Cerebellar nuclear complex (tissue), 1 donor: Measurements from ENCODE around the gene TXNDC2.
"Not testable (repeated sequence)": the region's sequence is repeated elsewhere in the genome, so short reads cannot be mapped to it uniquely, and the experiment has no call there.

Source experiments
- DNase-seq, 2 experiments: peaks; one replicate each; lab custom pipeline; 2025; lab: John Stamatoyannopoulos, UW

The TXNDC2 gene

GRCh38 chr18:9885170-9886004, at the start of gene TXNDC2:
TSS of gene TXNDC2 (plus strand) at chr18:9885973. CDS start at chr18:9886681, 708 bp downstream.
- no peak for DNase-seq

DNA sequence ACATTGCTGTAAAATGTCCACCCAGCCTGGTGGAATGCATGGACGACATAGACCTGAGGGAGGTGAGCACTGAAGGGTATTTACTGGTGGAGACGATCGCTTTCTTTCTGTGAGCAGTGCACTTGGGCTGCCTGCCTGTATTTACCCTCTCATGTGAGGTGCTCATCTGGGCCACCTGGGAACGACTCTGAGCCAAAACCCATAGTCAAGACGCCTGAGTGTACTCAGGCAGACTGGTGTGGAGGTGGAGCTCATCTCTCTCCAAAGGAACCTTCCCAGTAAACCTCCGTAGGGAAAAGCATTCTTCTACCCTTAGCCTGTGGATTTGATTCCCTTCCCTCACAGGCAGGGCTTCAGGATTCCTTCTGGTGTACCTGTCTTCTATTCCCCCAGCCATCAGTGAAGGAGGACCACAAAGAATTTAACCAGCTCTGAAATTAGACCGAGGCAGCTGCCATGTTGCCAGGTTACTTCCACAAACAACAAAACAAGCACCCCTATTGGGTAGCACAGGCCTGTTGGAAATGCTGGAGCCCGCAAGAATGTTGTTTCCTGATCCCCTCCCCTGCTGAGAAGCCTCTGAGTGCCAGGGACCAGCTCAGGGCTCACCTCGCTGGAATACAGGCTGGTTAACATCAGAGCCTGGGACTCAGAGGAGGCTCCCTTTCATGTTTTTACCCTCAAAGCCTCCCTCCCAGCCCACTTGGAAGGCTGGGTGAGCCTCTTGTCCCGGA, 47.5 kb upstream of the TXNDC2 start:
- DNase-seq, result no peak

DNA sequence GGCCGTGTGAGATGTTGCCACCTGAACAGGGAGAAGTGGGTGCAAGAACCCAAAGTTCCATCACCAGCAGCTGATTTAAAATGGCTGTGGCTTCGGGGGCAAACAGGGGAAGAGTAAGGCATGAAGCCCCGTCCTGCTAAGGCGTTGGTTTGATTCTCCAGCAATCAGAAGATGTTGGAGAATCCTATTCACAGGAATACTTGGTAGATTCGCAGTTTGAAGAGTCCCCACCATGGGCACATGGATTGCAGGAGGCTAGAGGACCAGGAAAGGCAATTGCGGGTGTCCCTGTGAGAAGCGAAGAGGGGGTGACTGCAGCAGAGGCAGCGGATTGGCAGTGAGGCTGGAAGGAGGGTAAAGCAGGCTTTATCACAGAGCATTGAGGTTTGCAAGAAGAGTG, 46.6 kb upstream of the TXNDC2 start:
- no peak for DNase-seq

DNA sequence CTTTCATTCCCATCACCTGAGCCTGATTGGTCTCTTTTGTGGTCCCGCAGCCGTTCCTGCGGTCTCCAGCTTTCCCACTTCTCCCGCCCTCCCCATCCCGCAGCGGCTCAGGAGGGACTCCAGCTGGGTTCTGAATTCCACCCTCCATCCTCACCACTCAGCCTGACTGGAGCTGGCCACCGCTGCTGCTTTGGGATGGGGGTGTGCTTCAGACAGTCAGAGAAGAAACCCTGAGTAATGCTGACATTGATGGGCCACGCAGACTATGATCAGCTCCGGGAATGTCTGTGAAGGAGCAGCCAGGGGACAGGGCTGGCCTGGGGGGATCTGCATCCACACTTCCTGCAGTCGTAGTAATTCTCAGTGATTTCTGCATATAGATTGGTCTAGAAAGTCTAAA, 45.9 kb upstream of the TXNDC2 start:
- no peak for DNase-seq

DNA sequence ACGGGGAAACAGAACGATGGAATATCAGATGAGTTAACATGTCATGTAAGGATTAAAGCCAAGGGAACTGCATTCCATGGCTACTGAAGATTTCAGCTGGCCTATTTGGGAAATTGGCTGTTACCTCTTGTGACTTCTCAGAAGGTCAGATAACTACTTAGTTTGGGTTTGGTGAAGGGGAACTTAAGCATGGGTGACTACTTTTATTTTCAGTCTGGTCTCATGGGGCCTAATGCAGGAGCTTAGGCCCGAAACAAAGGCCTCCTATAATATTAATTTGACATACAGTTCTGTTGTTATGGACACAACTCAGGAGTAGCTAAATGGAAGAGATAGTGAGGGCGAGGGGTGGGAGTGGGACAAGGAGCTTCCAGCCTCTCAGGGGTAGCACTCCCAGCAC, 44.0 kb upstream of the TXNDC2 start:
- no peak for DNase-seq

DNA sequence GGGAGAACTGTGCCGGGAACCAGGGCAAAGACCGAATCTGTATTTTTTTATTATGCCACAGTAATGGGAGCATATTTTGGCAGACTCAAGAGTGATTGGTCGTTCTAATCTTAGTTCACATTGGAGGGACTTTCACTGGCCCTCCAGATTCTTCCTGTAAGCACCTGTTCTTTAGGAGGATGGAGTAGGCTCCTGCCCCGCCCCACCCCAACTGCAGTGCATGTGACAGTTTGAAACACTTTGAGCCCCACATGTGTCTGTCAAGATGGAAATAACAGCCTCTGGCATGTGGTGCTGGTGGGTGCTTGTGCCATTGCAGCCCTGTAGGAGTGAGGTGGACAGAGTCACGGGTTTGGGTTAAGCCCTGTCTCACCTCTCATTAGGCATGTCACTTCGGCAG, 43.3 kb upstream of the TXNDC2 start:
- DNase-seq, result no peak

DNA sequence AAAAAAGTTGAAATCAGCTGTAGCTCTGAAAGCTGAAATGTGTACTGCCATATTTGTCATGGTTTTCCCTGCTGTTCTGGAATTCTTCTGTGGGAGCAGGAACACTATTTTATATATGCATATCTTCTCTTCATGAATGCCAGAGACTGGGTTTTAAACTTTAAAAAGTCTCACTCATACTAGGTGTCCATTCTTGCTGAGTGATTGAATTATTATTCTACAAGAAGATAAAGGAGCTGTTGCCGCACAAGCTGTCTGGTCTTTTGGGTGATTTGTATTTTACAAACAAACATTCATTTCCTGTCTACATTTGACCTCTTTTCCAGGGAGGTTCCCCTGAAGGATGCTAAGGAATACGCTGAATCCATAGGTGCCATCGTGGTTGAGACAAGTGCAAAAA, 40.5 kb upstream of the TXNDC2 start:
- no peak for DNase-seq

DNA sequence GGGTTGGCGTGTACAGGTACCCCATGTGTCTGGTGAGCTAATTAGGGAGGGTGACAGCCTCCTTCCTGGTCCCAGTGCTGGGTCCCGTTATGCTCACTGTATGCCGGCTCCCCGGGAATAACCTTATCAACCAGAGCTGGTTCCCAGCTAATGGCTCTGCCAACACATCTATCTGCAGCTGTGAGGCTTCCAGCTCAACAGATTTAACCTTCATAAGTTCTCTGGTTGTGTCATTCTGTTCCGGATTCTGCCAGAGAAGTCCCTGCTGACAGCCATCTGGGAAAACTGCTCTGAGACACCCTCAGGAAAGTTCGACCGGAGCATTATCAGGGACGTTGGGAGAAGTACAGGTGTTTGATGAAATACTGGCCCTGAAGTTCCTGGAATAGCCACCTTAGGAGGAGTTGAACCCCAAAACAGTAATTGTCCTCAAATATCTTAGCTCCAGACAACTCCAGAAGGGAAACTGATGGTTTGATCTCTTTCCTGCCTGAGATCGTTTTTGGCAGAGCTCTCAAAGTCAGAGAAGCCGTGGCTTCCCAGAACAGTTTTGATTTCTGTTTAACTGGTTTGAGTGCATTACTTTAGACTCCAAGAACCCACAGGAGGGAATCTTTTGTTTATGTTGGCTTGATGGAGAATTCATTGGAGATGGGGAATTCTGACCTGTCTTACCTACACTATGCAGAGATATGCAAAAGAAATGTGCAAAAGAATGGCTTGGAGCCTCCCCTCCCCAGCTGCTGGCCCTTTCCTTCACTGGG, 39.4 kb upstream of the TXNDC2 start:
- no peak for DNase-seq

DNA sequence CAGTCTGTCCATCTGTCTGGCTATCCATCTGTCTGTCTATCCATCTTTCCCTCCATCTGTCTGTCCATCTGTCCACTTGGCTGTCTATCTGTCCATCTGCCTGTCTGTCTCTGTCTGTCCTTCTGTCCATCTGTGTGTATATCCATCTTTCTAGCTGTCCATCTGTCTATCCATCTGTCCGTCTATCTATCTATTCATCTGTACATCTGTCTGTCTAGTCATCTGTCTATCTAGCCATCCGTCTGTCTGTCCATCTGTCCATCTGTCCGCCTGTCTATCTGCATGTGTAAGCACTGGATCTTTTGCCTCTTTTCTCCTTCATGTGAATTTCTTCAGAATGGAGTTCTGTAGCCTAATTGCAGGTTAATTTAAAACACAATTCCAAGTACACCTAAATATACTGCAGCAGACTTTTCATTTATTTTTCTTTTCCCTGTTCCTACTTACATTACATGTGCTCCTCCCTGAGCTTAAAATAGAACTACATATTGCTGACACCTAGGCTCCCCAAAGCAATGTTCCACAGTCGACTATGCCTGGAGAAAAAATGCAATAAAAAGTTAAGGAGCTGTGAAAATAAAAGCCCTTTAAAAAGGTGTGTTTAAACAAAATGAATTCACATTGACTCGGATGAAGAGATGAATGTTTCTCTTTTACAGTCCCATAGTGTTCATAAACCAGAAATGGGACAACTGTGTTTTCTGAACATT, 37.4 kb upstream of the TXNDC2 start:
- no peak for DNase-seq

GRCh38 chr18:9849407-9850283, 36.1 kb upstream of the TXNDC2 start:
- DNase-seq, result no peak

GRCh38 chr18:9850309-9850708, 35.5 kb upstream of the TXNDC2 start:
- DNase-seq, result no peak

GRCh38 chr18:9851511-9851910, 34.3 kb upstream of the TXNDC2 start:
- DNase-seq, result no peak

- no peak for DNase-seq
Observed at GRCh38 chr18:9852266-9853081, 33.3 kb upstream of the TXNDC2 start.

DNA sequence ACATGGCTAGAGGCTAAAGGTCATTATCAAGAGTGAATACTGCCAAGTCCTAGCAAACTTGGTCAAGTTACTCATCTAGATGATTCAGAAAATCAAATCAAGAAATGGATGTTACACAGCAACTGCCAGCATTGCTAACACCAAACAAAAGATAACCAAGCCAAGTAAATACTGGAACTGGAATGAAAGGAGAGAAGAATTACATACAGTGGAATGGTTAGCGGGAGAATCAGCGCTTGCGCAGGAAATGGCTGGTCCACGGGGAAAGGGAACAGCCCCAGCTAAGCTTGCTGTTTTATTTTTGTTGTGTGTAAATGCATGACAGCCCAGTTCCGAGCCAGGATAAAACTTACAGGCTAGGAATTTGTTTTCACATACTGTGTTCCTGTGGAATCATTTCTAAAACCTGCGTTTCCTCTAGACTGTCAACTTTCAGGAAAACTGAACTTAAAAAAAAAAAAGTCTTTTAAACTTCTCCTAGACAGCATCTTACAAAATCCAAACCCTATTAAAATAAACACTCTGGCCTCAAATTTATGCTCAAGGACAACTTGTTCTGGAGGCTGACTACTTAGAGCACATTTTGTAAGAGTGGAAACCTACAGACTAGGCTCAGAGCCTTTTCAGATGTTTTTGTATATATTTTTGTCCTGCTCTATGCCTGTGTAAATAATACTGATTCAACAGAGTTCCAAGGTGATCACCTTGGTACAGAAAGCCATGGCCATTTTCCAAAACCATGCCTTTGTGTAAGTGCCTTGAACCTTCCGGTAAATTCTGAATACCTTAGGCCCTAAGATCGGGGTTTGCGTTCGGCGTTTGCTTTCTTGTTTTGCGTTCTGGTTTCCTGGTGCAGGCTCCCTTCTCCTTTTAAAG, 30.7 kb upstream of the TXNDC2 start:
- no peak for DNase-seq

DNA sequence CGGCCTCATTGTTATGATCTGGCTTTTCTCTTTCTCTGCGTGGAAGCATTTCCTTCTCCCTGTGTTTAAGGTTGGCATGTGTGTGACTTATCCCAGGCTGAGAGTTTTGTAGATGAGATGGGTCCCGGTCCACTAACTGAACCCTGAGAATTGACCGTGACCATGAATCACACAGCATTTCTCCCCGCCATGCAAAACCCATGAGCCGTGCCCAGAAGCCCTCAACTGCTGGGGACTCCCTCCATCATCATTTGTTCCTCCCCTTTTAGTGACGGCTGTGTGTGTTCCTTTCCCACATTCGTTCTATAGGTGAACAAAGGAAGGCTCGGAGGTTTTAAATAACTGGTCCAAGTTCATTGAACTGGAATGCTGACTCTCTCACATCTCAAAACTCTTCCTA, 30.1 kb upstream of the TXNDC2 start:
- DNase-seq, result no peak

DNA sequence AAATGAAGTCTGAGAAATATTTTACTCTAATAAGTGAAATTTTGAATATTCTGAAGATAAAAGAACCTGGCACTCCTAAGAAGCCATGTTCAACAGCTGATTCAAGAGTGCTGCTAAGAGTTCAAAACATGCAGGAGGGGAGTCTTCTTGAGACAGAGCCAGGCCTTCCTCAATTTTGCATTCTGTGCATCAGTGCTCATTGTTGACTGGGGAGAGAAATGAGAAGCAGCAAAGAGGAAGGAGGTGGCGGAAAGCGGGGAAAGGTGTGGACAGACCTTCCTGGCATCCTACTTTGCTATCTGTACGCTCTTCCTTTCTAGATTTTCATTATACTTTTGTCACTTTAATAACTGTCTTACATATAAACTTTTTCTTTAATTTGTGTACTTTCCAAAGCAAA, 29.7 kb upstream of the TXNDC2 start:
- no peak for DNase-seq

GRCh38 chr18:9857479-9857998, 28.2 kb upstream of the TXNDC2 start:
- not testable (repeated sequence) for DNase-seq

DNA sequence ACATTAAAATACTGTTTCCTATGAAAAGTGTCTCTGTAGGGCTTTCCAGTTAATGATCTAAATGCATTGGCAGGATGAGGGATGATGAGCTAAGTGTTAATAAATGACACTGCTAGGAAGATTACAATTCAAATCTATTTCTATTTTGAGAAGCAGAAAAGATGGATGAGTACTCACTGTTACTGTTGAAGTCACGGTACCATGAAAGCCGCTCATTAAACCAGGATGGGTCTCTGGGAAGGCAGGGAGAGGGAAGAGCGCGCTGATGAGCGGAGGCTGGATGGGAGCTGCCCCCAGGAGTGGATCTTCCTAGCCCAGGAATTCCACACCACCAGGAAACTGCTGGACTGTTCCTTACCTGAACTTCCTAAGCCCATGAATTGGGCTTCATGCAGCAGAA, 27.1 kb upstream of the TXNDC2 start:
- no peak for DNase-seq

DNA sequence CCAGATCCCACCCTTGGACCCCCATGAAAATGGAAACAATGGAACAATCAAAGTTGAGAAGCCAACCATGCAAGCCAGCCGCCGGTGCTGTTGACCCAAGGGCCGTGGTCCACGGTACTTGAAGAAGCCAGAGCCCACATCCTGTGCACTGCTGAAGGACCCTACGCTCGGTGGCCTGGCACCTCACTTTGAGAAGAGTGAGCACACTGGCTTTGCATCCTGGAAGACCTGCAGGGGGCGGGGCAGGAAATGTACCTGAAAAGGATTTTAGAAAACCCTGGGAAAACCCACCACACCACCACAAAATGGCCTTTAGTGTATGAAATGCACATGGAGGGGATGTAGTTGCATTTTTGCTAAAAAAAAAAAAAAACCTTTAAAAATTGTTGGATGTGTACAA, 26.5 kb upstream of the TXNDC2 start:
- no peak for DNase-seq
